Endothelial cell of umbilical vein (primary cell): ENCODE results near the gene KCNH2. TPM values are rescaled to one million over a fixed set of nuclear protein-coding genes. Genes with fewer than 3 reads are reported as not detected.

Experiments used
- BruUV-seq: library from RNA; stranded (reverse); fragments of 400-500 nt; replicated peaks from 2 replicates; lab custom pipeline; 2021; lab: Mats Ljungman, UMichigan
- CTCF ChIA-PET: fragments of 300-600, 350-600 bp; sonication (Branson Sonifier 250); formaldehyde crosslinking; loops from one replicate; lab custom pipeline; 2021; ENCODE audit warnings: antibody characterized with exemption, inconsistent platforms; lab: Charles Lee
- POLR2A ChIA-PET: fragments of 300-600, 350-600 bp; sonication (Branson Sonifier 250); formaldehyde crosslinking; loops from one replicate; lab custom pipeline; 2021; ENCODE audit warnings: antibody characterized with exemption, inconsistent platforms; lab: Charles Lee
- DNase-seq: peaks from one replicate; pipeline ENCODE4 v3.0.0-alpha.2; 2011; ENCODE audit warnings: low read depth, low spot score
- FAIRE-seq: peaks from 2 replicates; lab custom pipeline; 2011; peaks lifted over from hg19 to GRCh38; lab: Jason Lieb, UNC
- H2AFZ ChIP-seq: 2 replicates; pipeline ENCODE4 v1.6.0; 2012; ENCODE audit warnings: low read depth, low read length, control low read depth, inconsistent platforms
- H3K27ac ChIP-seq: 2 replicates; pipeline ENCODE4 v1.5.1; 2011; ENCODE audit warnings: low read depth, mild to moderate bottlenecking, control low read depth, low read length, moderate library complexity; ENCODE audit not compliant: insufficient read depth
- H3K27me3 ChIP-seq, 2 experiments: 2 replicates each; pipeline versions ENCODE4 v1.6.0 to v1.6.1; 2011; ENCODE audit warnings: low read length in 2 of 2, mixed read lengths in 1 of 2; ENCODE audit not compliant: control insufficient read depth in 2 of 2, insufficient read depth in 2 of 2
- H3K36me3 ChIP-seq, 2 experiments: 2 replicates in 1 of 2; 3 replicates in 1 of 2; pipeline ENCODE4 v1.5.1; 2011; ENCODE audit warnings: low read length in 2 of 2, mild to moderate bottlenecking in 1 of 2, moderate library complexity in 1 of 2; ENCODE audit not compliant: control insufficient read depth in 2 of 2, insufficient read depth in 2 of 2; ENCODE audit errors: extremely low read depth in 1 of 2
- H3K4me1 ChIP-seq: 3 replicates; pipeline ENCODE4 v1.5.1; 2011; ENCODE audit warnings: mild to moderate bottlenecking, low read length; ENCODE audit not compliant: control insufficient read depth, insufficient read depth; ENCODE audit errors: extremely low read depth
- H3K4me2 ChIP-seq: 2 replicates; pipeline ENCODE4 v1.6.1; 2011; ENCODE audit warnings: low read length, control low read depth, mixed read lengths; ENCODE audit not compliant: insufficient read depth
- H3K4me3 ChIP-seq, 3 experiments: fragments of 200-600 bp in 1 of 3; sonication (generic), shearing (Covaris generic) in 1 of 3; replicated peaks in 1 of 3; 2 replicates each; pipeline ENCODE4 v1.5.1; 2011 to 2016; ENCODE audit warnings: control low read depth in 3 of 3, low read length in 3 of 3, mild to moderate bottlenecking in 2 of 3, inconsistent platforms in 1 of 3, low read depth in 1 of 3, moderate library complexity in 1 of 3; ENCODE audit not compliant: insufficient read depth in 1 of 3
- H3K79me2 ChIP-seq: 2 replicates; pipeline ENCODE4 v1.6.0; 2012; ENCODE audit warnings: low read length, inconsistent platforms; ENCODE audit not compliant: control insufficient read depth, insufficient read depth
- H3K9ac ChIP-seq: replicated peaks from 2 replicates; pipeline ENCODE3; 2011; ENCODE audit warnings: low read length, control low read depth; ENCODE audit not compliant: insufficient read depth; ENCODE audit errors: extremely low read depth
- H3K9me1 ChIP-seq: replicated peaks from 3 replicates; pipeline ENCODE4 v1.6.0; 2011; ENCODE audit warnings: mild to moderate bottlenecking, low read length; ENCODE audit not compliant: control insufficient read depth, insufficient read depth; ENCODE audit errors: extremely low read depth
- H3K9me3 ChIP-seq: replicated peaks from 2 replicates; pipeline ENCODE4 v1.5.1; 2012; ENCODE audit warnings: low read length, inconsistent platforms; ENCODE audit not compliant: control insufficient read depth, insufficient read depth
- H4K20me1 ChIP-seq: replicated peaks from 2 replicates; pipeline ENCODE3; 2011; ENCODE audit warnings: mild to moderate bottlenecking, low read length; ENCODE audit not compliant: control insufficient read depth, insufficient read depth; ENCODE audit errors: extremely low read depth
- CTCF ChIP-seq, 2 donors: IDR thresholded peaks; 1 replicate in 1 of 2; 2 replicates in 1 of 2; pipeline ENCODE4 v1.5.1; 2011; ENCODE audit warnings: low read length in 2 of 2, mild to moderate bottlenecking in 2 of 2, moderate library complexity in 2 of 2, control low read depth in 1 of 2, inconsistent platforms in 1 of 2, low read depth in 1 of 2; ENCODE audit not compliant: insufficient read depth in 1 of 2; ENCODE audit errors: extremely low read depth in 1 of 2
- EZH2 ChIP-seq: IDR thresholded peaks from 2 replicates; pipeline ENCODE4 v1.6.1; 2012; ENCODE audit warnings: borderline replicate concordance, low read depth, mild to moderate bottlenecking, moderate library complexity, low read length, inconsistent platforms; ENCODE audit not compliant: severe bottlenecking
- GATA2 ChIP-seq: IDR thresholded peaks from 2 replicates; pipeline ENCODE4 v1.7.0; 2011; ENCODE audit warnings: low read depth, mild to moderate bottlenecking, moderate library complexity, mixed read lengths, low read length; ENCODE audit not compliant: insufficient read length, insufficient read depth
- MAX ChIP-seq: IDR thresholded peaks from 2 replicates; pipeline ENCODE4 v1.6.1; 2011; ENCODE audit not compliant: insufficient read depth, insufficient read length
- POLR2A ChIP-seq: IDR thresholded peaks from 2 replicates; pipeline ENCODE4 v1.6.1; 2012; ENCODE audit warnings: low read depth, mild to moderate bottlenecking, control low read depth, low read length
- POLR2AphosphoS5 ChIP-seq: IDR thresholded peaks from 2 replicates; pipeline ENCODE4 v1.6.1; 2012; ENCODE audit warnings: low read depth, mild to moderate bottlenecking, control low read depth, low read length, moderate library complexity; ENCODE audit not compliant: insufficient read depth
- dilution Hi-C: fragments of 300-500 bp; cut with MboI; formaldehyde crosslinking; loops from one replicate; pipeline ENCODE4 v1.15.0; 2019; ENCODE audit warnings: low sequenced_read_pairs; ENCODE audit not compliant: extremely low pct_ligation_motif_present
- intact Hi-C: fragments of 100-400 bp; cut with micrococcal nuclease; formaldehyde crosslinking; loops from one replicate; pipeline ENCODE4 v1.10.0; 2022
- polyA plus RNA-seq, 4 experiments: library from polyadenylated mRNA; depleted of rRNA in 3 of 4; stranded (reverse) in 3 of 4; unstranded in 1 of 4; fragments of >200 nt; gene quantifications; 2 replicates each; pipeline versions ENCODE4 v1.2.1 to v1.2.3, GENCODE V29; 2011 to 2012; ENCODE audit warnings: missing spikeins in 1 of 4
- total RNA-seq: library from RNA; stranded (reverse); gene quantifications from 2 replicates; pipeline ENCODE4 v1.2.3, GENCODE V29; 2021

Gene KCNH2
- total and polyA plus RNA-seq, 2 donors (not counting 3 experiments of a cell fraction or from before 2014, with no cell fraction given), result 0.03 to 0.09 TPM

- peaks cover 0 to 22% of the 10 kb centered on the region in 2 experiments for H3K36me3 ChIP-seq
- no peaks in the 10 kb centered on the region for H3K79me2 ChIP-seq
- H3K9ac ChIP-seq, result no peak overlapping the region
- TF ChIP-seq MAX (no peak), POLR2AphosphoS5 (peak; percentile 77), CTCF (IDR thresholded peaks at IDR 0.05; ENCODE audit: extremely low read depth in 1 of 2, insufficient read depth in 1 of 2, low read depth in 1 of 2, low read length in 2 of 2) (no peak), EZH2 (no peak), POLR2A (peak; percentile 80), GATA2 (peak; percentile 78)
- POLR2A ChIA-PET, result interaction anchor here (0.8 to 1.2 kb wide), 2 partner anchors 13 to 16 kb away, joined by 3 to 8 read pairs; no protein-coding TSS in a partner anchor
- H3K9me3 ChIP-seq, result no peaks in the 10 kb centered on the region
- no peaks in the 10 kb centered on the region for H3K9me1 ChIP-seq
- CTCF ChIA-PET, result interaction anchor here (0.7 to 9.4 kb wide), 17 partner anchors 11 to 224 kb away, joined by 3 to 107 read pairs (median 5); partner anchors contain the start of genes ABCB8, ATG9B and CHPF2
- H3K27ac ChIP-seq, result peak overlapping the region; percentile 23
- H3K4me2 ChIP-seq, result peak overlapping the region; percentile 4
- intact Hi-C loops (loop anchor here (1.0 kb wide), 5 partner anchors 14 to 103 kb away; partner anchors contain the start of gene ABCB8), dilution Hi-C loops (no loop called here)
- H4K20me1 ChIP-seq, result no peaks in the 10 kb centered on the region
- no TSS peak for BruUV-seq
- no peaks in the 10 kb centered on the region for H3K27me3 ChIP-seq
- no peak overlapping the region for H3K4me3 ChIP-seq
- peaks cover 50% of the 10 kb centered on the region for H3K4me1 ChIP-seq
- DNase-seq, result peak; percentile 82
- peak; percentile 97 for FAIRE-seq
- no peak overlapping the region for H2AFZ ChIP-seq
These were observed 30.0 kb upstream of the KCNH2 start for GRCh38 chr7:151008143-151008510.
